NCI-H748 (cell line): ENCODE results near the gene QARS1.

Experiments
- DNase-seq: peaks from one replicate; lab custom pipeline; 2025; ENCODE audit not compliant: unreplicated experiment; lab: John Stamatoyannopoulos, UW

Gene QARS1

DNA sequence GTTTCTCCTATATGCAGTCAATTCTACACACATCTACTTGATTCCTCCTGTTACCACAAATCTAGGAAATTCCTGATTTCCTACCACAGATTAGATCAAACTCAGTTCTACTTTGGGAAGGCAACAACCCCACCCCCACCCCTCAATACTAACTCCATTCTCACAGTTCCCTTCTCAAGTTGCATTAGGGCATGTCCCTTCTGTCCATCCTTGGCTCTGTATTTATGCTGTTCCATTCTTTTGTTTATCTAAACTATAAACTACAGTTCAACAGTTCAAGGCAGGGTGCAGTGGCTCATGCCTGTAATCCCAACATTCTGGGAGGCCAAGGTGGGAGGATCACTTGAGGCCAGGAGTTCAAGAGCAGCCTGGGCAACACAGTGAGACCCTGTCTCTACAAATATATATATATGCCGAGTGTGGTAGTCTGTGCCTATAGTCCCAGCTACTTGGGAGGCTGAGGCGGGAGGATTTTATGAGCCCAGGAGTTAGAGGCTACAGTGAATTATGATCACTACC, 50.2 kb downstream of the QARS1 start:
- no peak for DNase-seq

GRCh38 chr3:49053543-49053942, 51.0 kb downstream of the QARS1 start:
- no peak for DNase-seq
